GM18870 (cell line): ENCODE measurements around the gene RILP.

Experiments
- ATAC-seq: cut with Tn5 transposase; IDR thresholded peaks from one replicate; pipeline ENCODE4 v1.9.1; 2021; ENCODE audit warnings: moderate library complexity; ENCODE audit not compliant: unreplicated experiment

The RILP gene

GRCh38 chr17:1604831-1605528, 44.7 kb downstream of the RILP start:
- no peak for ATAC-seq

- no peak for ATAC-seq
Observed at GRCh38 chr17:1601571-1601970, 48.1 kb downstream of the RILP start.

GRCh38 chr17:1598399-1599095, 51.1 kb downstream of the RILP start:
- ATAC-seq, result no peak

GRCh38 chr17:1597861-1598342, 51.8 kb downstream of the RILP start:
- no peak for ATAC-seq
